GM18858 (cell line): ENCODE data around the gene LINGO1.

Experiments used
- ATAC-seq: cut with Tn5 transposase; IDR thresholded peaks from one replicate; pipeline ENCODE4 v1.9.1; 2021; ENCODE audit not compliant: unreplicated experiment

LINGO1 gene, protein sequence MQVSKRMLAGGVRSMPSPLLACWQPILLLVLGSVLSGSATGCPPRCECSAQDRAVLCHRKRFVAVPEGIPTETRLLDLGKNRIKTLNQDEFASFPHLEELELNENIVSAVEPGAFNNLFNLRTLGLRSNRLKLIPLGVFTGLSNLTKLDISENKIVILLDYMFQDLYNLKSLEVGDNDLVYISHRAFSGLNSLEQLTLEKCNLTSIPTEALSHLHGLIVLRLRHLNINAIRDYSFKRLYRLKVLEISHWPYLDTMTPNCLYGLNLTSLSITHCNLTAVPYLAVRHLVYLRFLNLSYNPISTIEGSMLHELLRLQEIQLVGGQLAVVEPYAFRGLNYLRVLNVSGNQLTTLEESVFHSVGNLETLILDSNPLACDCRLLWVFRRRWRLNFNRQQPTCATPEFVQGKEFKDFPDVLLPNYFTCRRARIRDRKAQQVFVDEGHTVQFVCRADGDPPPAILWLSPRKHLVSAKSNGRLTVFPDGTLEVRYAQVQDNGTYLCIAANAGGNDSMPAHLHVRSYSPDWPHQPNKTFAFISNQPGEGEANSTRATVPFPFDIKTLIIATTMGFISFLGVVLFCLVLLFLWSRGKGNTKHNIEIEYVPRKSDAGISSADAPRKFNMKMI

DNA sequence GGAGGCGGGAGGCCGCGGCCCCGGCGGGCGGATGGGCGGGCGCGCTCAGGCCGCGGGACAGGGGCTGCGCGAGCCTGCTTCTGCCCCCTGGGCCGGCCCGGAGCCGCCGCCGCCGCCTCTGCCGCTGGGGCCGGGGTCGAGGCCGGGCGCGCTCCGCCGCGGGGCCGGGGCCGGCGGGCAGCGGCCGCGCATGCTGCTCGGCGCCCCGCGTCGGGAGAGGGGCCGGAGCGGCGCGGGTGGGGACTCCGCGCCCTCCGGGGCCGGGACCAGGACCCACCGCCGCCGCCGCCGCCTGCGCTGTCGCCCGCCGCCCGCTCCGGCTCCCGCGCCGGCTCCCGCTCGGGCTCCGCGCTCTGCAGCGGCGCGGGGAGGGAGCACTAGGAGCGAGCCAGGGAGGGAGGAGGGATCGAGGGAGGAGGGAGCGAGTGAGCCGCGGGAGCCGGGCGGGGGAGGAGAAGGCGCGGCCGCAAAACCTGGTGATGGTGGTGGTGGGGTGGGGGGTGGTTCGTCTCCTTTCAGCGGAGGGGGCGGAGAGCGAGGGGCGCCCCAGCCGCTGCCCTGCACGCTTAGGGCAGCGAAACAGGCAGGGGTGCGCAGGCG, at the start of gene LINGO1:
Gene LINGO1 (minus strand): TSS at position 379 of the 600 bp plus-strand sequence. CDS start 597 bp downstream, outside the sequence.
- no peak for ATAC-seq

- ATAC-seq, result no peak
Measured at GRCh38 chr15:77681362-77681761, 48.6 kb upstream of the LINGO1 start.

GRCh38 chr15:77676569-77677375, 44.1 kb upstream of the LINGO1 start:
- no peak for ATAC-seq

DNA sequence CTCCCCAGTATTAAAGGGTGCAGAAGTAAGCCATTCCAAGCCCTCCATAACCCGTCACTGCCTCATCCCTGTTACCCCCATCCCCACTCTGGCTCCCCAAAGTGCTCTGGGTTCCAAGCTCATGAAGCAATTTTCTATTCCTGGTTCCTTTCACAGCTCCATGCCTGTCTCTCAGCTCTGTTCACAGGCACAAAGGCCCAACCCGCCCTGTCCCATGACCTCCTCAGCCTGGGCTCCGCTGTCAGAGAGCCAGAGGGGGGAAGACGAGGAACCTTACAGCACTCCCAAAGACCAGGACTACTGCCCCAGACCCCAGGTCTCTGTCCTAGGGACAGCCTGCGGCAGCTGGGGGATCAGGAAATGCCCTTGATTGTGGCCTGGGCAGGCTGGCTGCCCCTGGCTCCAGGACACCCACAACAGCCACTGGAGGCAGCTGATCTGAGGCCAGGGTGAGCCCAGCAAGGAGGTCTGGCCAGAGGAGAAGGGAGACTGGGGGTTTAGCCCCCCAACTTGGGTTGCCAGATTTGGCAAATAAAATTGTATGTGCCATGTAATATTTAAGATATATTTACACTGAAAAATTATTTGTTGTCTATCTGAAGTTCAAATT, 43.2 kb upstream of the LINGO1 start:
- ATAC-seq, result no peak

- no peak for ATAC-seq
Measured at GRCh38 chr15:77674327-77674726, 41.6 kb upstream of the LINGO1 start.

DNA sequence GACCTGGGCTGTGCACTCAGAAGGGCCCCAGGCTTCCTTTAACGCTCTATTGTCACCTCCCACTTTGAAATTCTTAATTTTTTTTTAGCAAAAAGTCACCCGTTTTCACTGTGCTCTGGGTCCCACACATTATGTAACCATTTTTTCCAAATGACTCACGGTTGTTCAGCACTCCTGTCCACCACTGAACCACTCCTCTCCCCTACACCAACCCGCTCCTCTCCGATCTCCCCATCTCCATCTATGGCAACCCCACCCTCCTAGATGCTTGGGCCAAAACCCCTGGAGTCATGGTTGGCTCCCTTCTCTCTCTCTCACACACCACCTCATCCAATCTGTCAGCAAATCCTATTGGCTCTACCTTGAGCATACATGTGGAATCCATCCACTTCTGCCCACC, 41.2 kb upstream of the LINGO1 start:
- ATAC-seq, result no peak

- no peak for ATAC-seq
Measured at GRCh38 chr15:77672135-77672534, 39.4 kb upstream of the LINGO1 start.

- ATAC-seq, result no peak
Measured at GRCh38 chr15:77671362-77672056, 38.8 kb upstream of the LINGO1 start.

GRCh38 chr15:77670558-77671361, 38.0 kb upstream of the LINGO1 start:
- ATAC-seq, result no peak

GRCh38 chr15:77669896-77670295, 37.2 kb upstream of the LINGO1 start:
- no peak for ATAC-seq

DNA sequence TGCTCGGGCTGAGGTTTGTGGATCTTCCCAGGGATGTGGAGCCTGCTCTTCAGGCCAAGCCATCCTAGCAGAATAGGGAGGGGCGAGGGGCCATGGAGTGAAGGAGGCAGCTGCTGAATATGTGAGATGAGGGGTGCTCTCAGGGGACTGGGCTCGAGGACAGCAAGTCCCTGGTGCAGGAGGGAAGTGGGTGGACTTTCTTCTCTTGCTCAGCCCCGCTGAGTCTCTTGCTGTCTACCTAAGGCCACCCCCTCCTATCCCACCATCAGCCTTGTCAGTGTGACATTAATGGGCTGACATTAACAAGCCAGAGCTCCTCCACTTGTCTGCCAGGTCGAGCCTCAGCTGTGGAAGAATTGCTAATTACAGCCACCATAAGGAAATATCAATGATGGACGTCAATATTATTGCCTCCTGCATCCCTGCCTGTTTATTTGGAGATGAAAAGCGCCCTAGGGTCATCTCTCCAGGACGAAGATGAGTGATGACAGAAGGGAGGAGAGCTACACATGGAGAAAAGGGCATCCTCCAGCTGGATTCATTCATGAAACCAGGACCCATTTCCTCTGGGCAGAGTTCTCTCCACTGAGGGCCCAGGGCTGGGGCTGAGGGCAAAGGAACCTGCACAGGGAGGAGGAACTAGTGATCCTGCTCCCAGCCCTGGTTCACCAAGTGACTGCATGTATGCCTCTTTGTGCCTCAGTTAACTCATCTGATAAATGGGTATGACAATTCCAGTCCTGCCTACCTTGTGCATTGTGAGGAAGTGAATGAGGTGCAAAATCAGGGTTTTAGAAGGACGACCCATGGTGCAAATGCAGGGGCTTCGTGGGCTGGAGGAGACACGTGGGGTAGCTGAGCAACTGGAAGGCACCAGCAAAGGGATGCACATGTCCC, 34.9 kb upstream of the LINGO1 start:
- ATAC-seq, result no peak

- ATAC-seq, result no peak
Measured at GRCh38 chr15:77666296-77666660, 33.6 kb upstream of the LINGO1 start.

GRCh38 chr15:77665530-77666295, 33.0 kb upstream of the LINGO1 start:
- no peak for ATAC-seq

GRCh38 chr15:77664428-77664827, 31.7 kb upstream of the LINGO1 start:
- no peak for ATAC-seq

GRCh38 chr15:77663256-77663655, 30.5 kb upstream of the LINGO1 start:
- ATAC-seq, result no peak

- ATAC-seq, result no peak
Measured at GRCh38 chr15:77659350-77660321, 26.9 kb upstream of the LINGO1 start.

GRCh38 chr15:77658304-77658703, 25.6 kb upstream of the LINGO1 start:
- no peak for ATAC-seq
